SK-N-SH treated with all-trans-retinoic acid at 6 μM for 48 hours (cell line): ENCODE measurements around the gene TAOK2.
"Not testable (repeated sequence)": the region's sequence is repeated elsewhere in the genome, so short reads cannot be mapped to it uniquely, and the experiment has no call there.

ENCODE experiments used
- ATAC-seq: fragments of 200-7000 bp; cut with Tn5 transposase; 3 replicates; pipeline ENCODE4 v1.9.1; 2020; ENCODE audit warnings: mild to moderate bottlenecking, moderate library complexity
- ARNTL ChIP-seq: fragments of 450-650 bp; formaldehyde crosslinking; IDR thresholded peaks from 2 replicates; pipeline ENCODE4 v1.5.0; 2020; ENCODE audit warnings: low read depth, mild to moderate bottlenecking, moderate library complexity, borderline replicate concordance
- BACH2 ChIP-seq: fragments of 250-450 bp; sonication (Bioruptor Pico); IDR thresholded peaks from 2 replicates; pipeline ENCODE4 v1.9.0; 2021; ENCODE audit warnings: mild to moderate bottlenecking, borderline replicate concordance
- CREB5 ChIP-seq: fragments of 250-450 bp; sonication (Bioruptor Pico); IDR thresholded peaks from 2 replicates; pipeline ENCODE4 v1.5.1; 2020; ENCODE audit warnings: low read depth, mild to moderate bottlenecking, moderate library complexity
- CSDC2 ChIP-seq: fragments of 250-450 bp; sonication (Bioruptor Pico); IDR thresholded peaks from 2 replicates; pipeline ENCODE4 v1.5.0; 2020; ENCODE audit warnings: mild to moderate bottlenecking, moderate library complexity
- CSRNP3 ChIP-seq: fragments of 250-450 bp; sonication (Bioruptor Pico); IDR thresholded peaks from 2 replicates; pipeline ENCODE4 v1.5.1; 2021; ENCODE audit warnings: mild to moderate bottlenecking, moderate library complexity
- GLIS3 ChIP-seq: fragments of 250-450 bp; sonication (Bioruptor Pico); IDR thresholded peaks from 2 replicates; pipeline ENCODE4 v1.5.0; 2020; ENCODE audit warnings: mild to moderate bottlenecking, moderate library complexity
- ISL1 ChIP-seq: fragments of 250-450 bp; sonication (Bioruptor Pico); IDR thresholded peaks from 2 replicates; pipeline ENCODE4 v2.1.2; 2022; ENCODE audit warnings: mild to moderate bottlenecking, moderate library complexity
- PPARA ChIP-seq: fragments of 250-450 bp; sonication (Bioruptor Pico); IDR thresholded peaks from 2 replicates; pipeline ENCODE4 v1.5.0; 2020; ENCODE audit warnings: mild to moderate bottlenecking, borderline replicate concordance
- RARB ChIP-seq: fragments of 250-450 bp; sonication (Bioruptor Pico); IDR thresholded peaks from 2 replicates; pipeline ENCODE4 v1.8.0; 2021; ENCODE audit warnings: mild to moderate bottlenecking, moderate library complexity
- ZC3H10 ChIP-seq: fragments of 250-450 bp; sonication (Bioruptor Pico); IDR thresholded peaks from 2 replicates; pipeline ENCODE4 v1.5.1; 2021; ENCODE audit warnings: mild to moderate bottlenecking, moderate library complexity
- ZFP3 ChIP-seq: fragments of 250-450 bp; sonication (Bioruptor Pico); IDR thresholded peaks from 2 replicates; pipeline ENCODE4 v1.5.0; 2020; ENCODE audit warnings: mild to moderate bottlenecking, moderate library complexity
- ZFP30 ChIP-seq: fragments of 450-650 bp; formaldehyde crosslinking; IDR thresholded peaks from 2 replicates; pipeline ENCODE4 v1.5.0; 2022; ENCODE audit warnings: mild to moderate bottlenecking, moderate library complexity
- ZNF565 ChIP-seq: fragments of 450-650 bp; formaldehyde crosslinking; conservative IDR thresholded peaks from 2 replicates; pipeline ENCODE4 v1.5.0; 2020; ENCODE audit warnings: low read depth, mild to moderate bottlenecking, moderate library complexity
- ZNF8 ChIP-seq: fragments of 450-650 bp; formaldehyde crosslinking; IDR thresholded peaks from 2 replicates; pipeline ENCODE4 v1.5.0; 2020; ENCODE audit warnings: mild to moderate bottlenecking, moderate library complexity
- TF ChIP-seq, protein P1 (sequence below): fragments of 250-450 bp; sonication (Bioruptor Pico); IDR thresholded peaks from 2 replicates; pipeline ENCODE4 v1.8.0; 2020; ENCODE audit warnings: mild to moderate bottlenecking, moderate library complexity, borderline replicate concordance
- TF ChIP-seq, protein P2 (sequence below): fragments of 250-450 bp; sonication (Bioruptor Pico); IDR thresholded peaks from 2 replicates; pipeline ENCODE4 v1.5.0; 2020; ENCODE audit warnings: mild to moderate bottlenecking, moderate library complexity

TAOK2 gene

DNA sequence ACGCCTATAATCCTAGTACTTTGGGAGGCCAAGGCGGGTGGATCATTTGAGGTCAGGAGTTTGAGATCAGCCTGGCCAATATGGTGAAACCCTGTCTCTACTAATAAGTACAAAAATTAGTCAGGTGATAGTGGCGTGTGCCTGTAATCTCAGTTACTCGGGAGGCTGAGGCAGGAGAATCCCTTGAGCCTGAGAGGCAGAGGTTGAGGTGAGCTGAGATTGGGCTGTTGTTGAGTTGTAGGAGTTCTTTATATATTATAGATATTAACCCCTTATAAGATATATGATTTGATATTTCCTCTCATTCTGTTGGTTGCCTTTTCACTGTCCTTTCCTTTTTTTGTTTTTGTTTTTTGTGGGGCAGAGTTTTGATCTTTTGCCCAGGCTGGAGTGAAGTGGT is 13.8 kb upstream of the TAOK2 start:
- not testable (repeated sequence) for ATAC-seq
- TF ChIP-seq ZFP3 (CRISPR knock-in tag): peak; percentile 64; the same call in 1 of the 2 replicates
- TF ChIP-seq, all 23 proteins: peak for 1; not testable (repeated sequence) for 22

DNA sequence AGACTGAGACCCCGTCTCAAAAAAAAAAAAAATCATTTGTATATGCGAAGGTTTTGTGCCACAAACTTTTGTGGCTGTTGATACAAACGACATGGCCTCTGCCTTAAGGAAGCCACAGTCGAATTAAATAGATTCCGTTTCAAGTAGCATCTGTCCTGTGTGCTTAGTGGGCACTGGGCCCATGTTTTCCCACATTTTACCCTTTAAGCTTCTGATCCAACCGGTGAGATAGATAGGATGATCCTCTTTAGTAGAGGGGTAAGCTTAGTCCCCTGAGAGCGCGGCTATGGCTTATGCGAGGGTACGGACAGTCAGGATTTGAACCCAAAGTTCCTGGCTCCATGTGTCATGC is 12.6 kb upstream of the TAOK2 start:
- ATAC-seq: no peak
- TF ChIP-seq CSRNP3 (CRISPR knock-in tag): no peak
- no peak for TF ChIP-seq ARNTL (CRISPR knock-in tag)
- TF ChIP-seq RARB (CRISPR knock-in tag): no peak

GRCh38 chr16:29961479-29962343 is 12.0 kb upstream of the TAOK2 start, which contains the start of gene TMEM219:
TSS of gene TMEM219 (plus strand) at chr16:29962079. CDS start at chr16:29963144, 1,065 bp downstream.
- peak; percentile 95 for ATAC-seq
- TF ChIP-seq, protein P1, sequence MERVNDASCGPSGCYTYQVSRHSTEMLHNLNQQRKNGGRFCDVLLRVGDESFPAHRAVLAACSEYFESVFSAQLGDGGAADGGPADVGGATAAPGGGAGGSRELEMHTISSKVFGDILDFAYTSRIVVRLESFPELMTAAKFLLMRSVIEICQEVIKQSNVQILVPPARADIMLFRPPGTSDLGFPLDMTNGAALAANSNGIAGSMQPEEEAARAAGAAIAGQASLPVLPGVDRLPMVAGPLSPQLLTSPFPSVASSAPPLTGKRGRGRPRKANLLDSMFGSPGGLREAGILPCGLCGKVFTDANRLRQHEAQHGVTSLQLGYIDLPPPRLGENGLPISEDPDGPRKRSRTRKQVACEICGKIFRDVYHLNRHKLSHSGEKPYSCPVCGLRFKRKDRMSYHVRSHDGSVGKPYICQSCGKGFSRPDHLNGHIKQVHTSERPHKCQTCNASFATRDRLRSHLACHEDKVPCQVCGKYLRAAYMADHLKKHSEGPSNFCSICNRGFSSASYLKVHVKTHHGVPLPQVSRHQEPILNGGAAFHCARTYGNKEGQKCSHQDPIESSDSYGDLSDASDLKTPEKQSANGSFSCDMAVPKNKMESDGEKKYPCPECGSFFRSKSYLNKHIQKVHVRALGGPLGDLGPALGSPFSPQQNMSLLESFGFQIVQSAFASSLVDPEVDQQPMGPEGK (CRISPR knock-in tag): peak; percentile 33; the same call in 1 of the 2 replicates
- TF ChIP-seq ZNF8 (CRISPR knock-in tag): peak; percentile 67; the same call in 1 of the 2 replicates
- TF ChIP-seq CREB5 (CRISPR knock-in tag): no peak
- TF ChIP-seq, protein P2, sequence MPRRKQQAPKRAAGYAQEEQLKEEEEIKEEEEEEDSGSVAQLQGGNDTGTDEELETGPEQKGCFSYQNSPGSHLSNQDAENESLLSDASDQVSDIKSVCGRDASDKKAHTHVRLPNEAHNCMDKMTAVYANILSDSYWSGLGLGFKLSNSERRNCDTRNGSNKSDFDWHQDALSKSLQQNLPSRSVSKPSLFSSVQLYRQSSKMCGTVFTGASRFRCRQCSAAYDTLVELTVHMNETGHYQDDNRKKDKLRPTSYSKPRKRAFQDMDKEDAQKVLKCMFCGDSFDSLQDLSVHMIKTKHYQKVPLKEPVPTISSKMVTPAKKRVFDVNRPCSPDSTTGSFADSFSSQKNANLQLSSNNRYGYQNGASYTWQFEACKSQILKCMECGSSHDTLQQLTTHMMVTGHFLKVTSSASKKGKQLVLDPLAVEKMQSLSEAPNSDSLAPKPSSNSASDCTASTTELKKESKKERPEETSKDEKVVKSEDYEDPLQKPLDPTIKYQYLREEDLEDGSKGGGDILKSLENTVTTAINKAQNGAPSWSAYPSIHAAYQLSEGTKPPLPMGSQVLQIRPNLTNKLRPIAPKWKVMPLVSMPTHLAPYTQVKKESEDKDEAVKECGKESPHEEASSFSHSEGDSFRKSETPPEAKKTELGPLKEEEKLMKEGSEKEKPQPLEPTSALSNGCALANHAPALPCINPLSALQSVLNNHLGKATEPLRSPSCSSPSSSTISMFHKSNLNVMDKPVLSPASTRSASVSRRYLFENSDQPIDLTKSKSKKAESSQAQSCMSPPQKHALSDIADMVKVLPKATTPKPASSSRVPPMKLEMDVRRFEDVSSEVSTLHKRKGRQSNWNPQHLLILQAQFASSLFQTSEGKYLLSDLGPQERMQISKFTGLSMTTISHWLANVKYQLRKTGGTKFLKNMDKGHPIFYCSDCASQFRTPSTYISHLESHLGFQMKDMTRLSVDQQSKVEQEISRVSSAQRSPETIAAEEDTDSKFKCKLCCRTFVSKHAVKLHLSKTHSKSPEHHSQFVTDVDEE: peak; percentile 10; the same call in 1 of the 2 replicates

DNA sequence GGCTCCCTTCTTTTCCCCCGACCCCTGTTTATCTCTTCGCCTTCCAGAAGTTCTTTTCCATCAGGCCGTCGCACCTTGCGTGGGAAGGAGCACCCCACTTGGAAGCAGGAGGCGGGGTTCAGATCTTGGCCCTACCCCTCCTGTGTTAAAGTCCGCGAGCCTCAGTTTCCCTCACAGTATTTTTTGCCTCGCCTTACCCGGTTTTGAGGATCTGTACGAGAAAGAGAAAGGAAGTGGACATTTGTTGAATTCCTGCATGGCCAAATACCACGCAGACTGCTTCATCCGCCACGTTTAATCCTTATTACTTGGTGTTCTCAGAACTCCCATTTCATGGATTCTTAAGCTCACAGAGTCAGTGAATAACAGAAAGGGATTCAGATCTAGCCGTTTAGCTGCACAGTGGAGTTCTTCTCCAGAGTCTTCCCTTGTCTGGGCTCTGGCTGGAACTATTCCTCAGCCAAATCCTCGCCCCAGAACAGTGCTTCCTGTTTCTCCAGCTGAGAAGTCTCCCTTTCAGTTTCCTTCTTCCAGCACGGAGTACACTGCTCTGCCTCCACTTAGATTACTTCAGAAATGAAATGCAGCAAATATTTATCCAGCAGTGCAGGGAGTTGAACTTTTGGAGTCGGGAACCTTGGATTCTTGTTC is 11.2 kb upstream of the TAOK2 start:
- TF ChIP-seq GLIS3 (CRISPR knock-in tag) (no peak), BACH2 (CRISPR knock-in tag) (no peak), ISL1 (CRISPR knock-in tag) (no peak), ZNF8 (CRISPR knock-in tag) (no peak), PPARA (CRISPR knock-in tag) (no peak), CSRNP3 (CRISPR knock-in tag) (no peak), ZFP30 (no peak), ZC3H10 (CRISPR knock-in tag) (no peak), CREB5 (CRISPR knock-in tag) (no peak), ARNTL (CRISPR knock-in tag) (no peak), CSDC2 (CRISPR knock-in tag) (no peak), ZNF565 (CRISPR knock-in tag) (no peak)
- TF ChIP-seq, protein P1 (CRISPR knock-in tag): no peak
- TF ChIP-seq, protein P2: no peak

More for the DNA sequence above, 11.2 kb upstream of the TAOK2 start:
- ATAC-seq: peak; percentile 45
